ENCODE data around the gene ARID3A.
A peak's percentile ranks its signal among the peaks of the same experiment; 100 is the strongest.
"Not testable (repeated sequence)": the region's sequence is repeated elsewhere in the genome, so short reads cannot be mapped to it uniquely, and the experiment has no call there.

Gene ARID3A

DNA sequence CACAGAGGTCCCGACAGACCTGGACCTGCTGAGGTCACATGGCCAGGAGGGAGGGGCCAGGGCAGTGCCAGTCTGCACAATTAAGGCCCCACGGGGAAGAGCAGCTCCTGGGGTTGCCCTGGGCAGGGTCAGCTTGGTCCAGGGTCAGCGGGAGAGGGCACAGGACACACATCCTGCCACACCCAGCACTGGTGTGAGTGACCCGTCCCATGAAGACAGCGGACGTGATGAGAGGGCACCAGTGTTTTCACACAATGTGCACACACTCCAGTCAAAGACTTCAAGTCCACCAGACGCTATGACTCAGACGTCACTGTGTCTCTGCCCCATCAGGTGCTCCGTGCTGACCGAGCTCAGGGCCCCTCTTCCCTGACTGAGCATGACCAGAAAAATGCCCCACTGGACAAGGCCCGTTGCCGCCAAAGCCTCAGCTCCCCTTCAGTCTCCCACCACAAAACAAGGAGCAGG is 90.8 kb downstream of the ARID3A start:
- no peak for DNase-seq (ENCODE audit: low read depth in 3 of 3)

DNA sequence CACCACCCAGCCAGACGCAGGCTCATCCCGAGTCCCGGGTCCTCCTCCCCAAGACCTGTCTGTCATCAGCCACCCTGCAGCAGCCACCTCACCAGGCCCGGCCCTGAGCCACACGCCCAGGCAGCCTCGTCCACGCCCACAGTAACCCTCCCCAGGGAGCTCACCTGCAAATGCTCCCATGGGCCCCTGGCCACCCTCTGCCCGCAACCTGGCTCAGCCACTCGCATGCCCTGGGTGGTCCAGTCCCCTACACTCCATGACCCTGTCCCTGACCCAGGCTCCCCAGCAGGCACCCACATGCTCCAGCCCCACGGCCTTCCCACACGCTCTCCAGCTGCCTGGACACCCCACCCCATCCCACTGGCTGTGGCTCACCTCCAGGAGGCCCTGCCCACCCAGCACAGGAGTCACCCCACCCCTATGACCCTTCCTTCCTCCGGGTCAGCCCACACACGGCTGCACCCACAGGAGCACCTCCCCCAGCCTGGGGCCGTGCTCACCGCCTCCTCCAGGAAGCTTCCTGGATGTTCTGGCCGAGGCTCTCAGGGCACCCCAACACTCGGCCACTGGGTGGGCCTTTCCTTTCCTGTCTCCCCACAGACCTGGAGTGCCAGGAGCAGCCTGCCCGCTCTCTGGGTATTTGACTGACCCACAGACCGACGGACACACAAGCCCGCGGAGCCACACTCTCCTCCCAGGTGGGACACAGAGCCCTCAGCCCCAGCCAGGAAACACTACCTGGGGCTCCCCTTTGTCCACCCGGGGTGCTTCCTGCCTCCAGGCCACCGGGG is 91.5 kb downstream of the ARID3A start:
- DNase-seq (ENCODE audit: low read depth in 3 of 3), result no peak

DNA sequence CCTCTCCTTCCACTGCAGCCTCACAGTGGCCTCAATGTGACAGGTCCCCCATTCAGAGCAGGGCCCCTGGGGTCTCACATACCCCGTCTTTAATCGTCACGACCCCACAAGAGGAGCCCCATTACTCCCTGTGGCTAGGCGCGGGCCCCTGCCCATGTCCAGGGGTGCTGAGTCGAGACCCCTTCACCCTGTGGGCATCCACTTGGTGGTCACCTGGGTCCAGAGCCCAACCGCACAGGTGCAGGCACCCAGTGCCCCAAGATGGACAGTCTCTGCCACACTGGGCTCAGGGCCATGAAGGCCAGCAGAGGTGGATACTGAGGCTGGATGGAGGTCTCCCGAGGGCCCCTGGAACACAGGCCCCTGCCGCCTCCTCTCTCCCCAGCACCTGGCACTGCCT is 92.1 kb downstream of the ARID3A start:
- DNase-seq (ENCODE audit: low read depth in 3 of 3), result no peak

GRCh38 chr19:1018393-1018792 is 92.6 kb downstream of the ARID3A start:
- DNase-seq (ENCODE audit: low read depth in 3 of 3), result no peak

- no peak for DNase-seq (ENCODE audit: low read depth in 3 of 3)
Measured at GRCh38 chr19:1018932-1019615, 93.2 kb downstream of the ARID3A start.

DNA sequence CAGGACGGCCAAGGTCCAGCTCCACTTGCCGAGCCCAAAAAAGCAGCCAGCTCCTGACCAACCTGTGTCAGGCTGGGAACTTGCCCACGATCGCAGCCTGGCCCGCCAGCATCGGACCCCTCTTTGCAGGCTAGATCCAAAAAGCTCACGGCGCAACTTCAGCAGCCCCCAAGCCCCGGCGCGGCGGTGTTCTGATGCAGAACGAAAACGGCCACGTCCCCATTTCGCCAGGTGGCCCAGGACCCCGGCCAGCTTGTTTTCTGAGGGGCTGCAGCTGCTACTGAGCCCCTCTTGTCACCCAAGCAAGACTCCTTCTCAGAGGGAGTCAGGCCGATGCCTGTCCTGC is 93.8 kb downstream of the ARID3A start:
- DNase-seq (ENCODE audit: low read depth in 3 of 3), result no peak

DNA sequence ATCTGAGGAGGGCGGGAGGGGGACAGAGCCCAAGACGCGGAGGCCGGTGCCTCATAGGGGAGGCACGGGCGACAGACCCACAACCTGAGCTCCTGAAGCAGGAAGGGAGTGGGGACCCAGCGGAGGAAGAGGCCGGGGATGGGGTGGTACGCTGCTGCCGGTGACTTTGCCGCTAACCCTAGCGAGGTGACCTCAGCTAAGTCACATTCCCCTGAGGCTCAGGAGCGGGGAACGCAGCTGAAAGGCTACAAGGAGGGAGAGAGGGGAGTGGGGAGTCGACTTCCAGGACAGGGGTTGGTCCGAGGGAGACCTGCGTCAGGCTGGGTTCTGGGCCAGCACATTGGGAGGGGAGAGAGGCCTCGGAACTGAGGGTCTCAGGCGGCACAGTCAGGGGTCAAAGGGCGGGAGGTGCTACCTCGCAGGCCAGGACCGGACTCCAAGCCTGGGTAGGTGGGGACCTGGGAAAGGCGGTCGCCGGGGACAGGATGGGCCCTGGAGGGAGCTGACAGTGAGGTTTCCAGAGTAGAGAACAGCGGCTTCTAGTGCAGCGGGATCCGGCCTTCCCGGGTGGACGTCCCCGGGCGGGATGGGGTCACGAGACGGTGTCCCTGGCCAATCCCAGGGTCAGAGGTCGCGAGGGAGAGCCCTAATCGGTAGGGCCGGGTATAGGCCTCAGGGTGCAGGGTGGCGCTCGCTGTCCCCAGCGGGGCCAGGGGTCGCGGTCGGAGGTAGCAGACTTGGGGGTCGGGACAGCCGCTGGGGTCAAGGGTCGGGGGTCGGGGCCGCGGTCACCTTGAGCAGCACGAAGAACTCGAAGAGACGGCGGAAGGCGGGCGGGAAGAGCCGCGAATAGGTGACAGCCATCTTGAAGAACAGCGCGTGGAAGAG is 94.4 kb downstream of the ARID3A start:
- DNase-seq (ENCODE audit: low read depth in 3 of 3), result no peak

DNA sequence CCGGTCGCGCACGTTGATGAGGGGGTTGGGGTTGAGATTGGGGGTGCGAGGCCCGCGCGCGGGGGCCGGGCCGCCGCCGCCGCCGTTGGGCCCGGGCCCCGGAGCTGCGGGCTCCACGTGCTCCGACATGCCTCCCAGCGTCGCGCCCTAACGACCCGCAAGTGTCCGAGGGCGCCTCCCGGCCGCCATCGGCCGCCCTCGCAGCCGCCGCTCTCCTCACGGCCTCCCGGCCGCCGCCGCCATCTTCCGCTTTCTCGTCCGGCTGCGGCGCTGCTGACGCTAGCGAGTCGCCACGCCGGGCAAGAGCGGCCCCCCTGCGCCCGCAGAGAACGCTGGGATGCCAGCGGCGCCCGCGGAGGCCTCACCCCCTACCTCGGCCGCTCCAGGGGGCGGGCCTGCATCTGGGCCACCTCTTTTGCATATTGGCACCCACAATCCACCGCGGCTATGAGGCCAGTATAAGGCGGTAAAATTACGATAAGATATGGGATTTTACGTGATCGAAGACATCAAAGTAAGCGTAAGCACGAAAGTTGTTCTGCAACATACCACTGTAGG is 95.1 kb downstream of the ARID3A start, which contains the start of gene TMEM259:
Gene TMEM259 (minus strand): TSS at position 256 of the 558 bp plus-strand sequence. CDS start 127 bp downstream, at position 129.
- peak; percentile 92 to 97 (median 93) for DNase-seq (ENCODE audit: low read depth in 3 of 3)

DNA sequence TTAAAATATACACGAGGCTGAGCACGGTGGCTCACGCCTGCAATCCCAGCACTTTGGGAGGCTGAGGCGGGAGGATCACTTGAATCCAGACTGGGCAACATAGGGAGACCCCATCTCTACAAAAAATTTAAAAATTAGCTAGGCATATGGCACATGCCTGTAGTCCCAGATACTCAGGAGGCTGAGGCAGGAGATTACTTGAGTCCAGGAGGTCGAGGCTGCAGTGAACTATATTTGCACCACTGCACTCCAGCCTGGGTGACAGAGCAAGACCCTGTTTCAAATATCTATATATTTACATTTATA is 98.0 kb downstream of the ARID3A start:
- not testable (repeated sequence) for DNase-seq (ENCODE audit: low read depth in 3 of 3)

DNA sequence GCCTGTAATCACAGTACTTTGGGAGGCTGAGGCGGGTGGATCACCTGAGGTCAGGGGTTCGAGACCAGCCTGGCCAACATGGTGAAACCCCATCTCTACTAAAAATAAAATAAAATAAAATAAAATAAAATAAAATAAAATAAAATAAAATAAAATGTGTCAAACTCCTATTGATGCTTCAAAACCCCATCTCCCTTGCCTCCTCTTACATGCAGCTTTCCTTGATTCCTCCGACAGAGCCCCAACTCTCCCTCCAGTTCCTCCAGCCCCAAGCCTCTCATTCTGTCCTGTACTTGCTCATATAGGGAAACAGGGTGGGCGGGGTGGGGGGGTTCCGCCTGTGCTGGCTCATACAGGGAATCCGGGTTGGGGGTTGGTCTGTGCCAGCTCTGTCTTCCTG is 99.2 kb downstream of the ARID3A start:
- not testable (repeated sequence) for DNase-seq (ENCODE audit: low read depth in 3 of 3)

All from stimulated activated CD4-positive, alpha-beta T cell treated with anti-CD3 and anti-CD28 coated beads, TNF-alpha, amount 100 ng/mL, for 24 hours (primary cell).